T1000 (cell line): ENCODE measurements around the gene SRRM2.

Experiments used
- DNase-seq: peaks from one replicate; lab custom pipeline; 2025; ENCODE audit warnings: mixed read lengths; lab: John Stamatoyannopoulos, UW

SRRM2 gene

GRCh38 chr16:2762711-2763110, 10.3 kb downstream of the SRRM2 start:
- no peak for DNase-seq

GRCh38 chr16:2763173-2763572, 10.7 kb downstream of the SRRM2 start:
- no peak for DNase-seq

- DNase-seq: no peak
These were observed 12.3 kb downstream of the SRRM2 start for GRCh38 chr16:2764718-2765117.

GRCh38 chr16:2765462-2766404, 13.3 kb downstream of the SRRM2 start:
- DNase-seq: no peak

GRCh38 chr16:2766430-2767139, 14.1 kb downstream of the SRRM2 start:
- DNase-seq: no peak

- DNase-seq: no peak
These were observed 14.8 kb downstream of the SRRM2 start for GRCh38 chr16:2767140-2767731.

GRCh38 chr16:2767891-2768290, 15.5 kb downstream of the SRRM2 start:
- DNase-seq: no peak

- DNase-seq: no peak
These were observed 16.1 kb downstream of the SRRM2 start for GRCh38 chr16:2768403-2769089.

DNA sequence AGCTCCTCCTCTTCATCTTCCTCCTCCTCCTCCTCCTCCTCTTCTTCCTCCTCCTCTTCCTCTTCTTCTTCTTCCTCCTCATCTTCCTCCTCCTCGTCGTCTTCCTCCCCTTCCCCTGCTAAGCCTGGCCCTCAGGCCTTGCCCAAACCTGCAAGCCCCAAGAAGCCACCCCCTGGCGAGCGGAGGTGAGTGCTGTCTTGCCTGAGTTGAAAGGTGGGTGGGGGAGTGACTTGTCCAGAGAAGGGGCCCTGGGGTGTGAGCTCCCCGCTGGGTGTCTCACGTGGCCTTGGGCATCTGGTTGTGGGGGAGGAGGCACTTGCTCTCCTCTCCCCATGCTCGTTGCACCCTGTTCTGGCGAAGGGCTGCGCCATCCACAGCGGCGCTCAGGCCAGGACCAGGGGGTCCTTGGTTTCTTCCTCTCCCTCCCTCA, 16.7 kb downstream of the SRRM2 start:
- no peak for DNase-seq

DNA sequence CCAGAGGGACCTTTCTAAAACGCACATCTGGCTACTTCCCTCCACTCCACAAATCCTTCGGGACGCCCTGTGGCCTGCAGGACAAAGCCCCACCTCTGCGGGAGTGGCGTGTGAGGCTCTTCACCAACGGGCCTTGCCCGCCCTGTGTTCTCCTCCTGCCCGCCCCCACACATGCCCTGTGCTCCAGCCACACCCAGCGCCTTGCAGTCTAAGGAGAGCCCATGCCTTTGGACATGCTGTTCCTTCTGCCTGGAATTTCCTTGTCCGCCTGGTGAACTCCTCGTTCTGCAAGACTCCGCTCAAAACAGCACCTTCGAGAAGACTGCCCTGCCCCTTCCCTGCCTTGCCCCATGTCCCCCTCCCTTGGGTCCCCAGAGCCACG, 17.2 kb downstream of the SRRM2 start:
- DNase-seq: no peak

- DNase-seq: no peak
These were observed 17.9 kb downstream of the SRRM2 start for GRCh38 chr16:2770057-2770951.

DNA sequence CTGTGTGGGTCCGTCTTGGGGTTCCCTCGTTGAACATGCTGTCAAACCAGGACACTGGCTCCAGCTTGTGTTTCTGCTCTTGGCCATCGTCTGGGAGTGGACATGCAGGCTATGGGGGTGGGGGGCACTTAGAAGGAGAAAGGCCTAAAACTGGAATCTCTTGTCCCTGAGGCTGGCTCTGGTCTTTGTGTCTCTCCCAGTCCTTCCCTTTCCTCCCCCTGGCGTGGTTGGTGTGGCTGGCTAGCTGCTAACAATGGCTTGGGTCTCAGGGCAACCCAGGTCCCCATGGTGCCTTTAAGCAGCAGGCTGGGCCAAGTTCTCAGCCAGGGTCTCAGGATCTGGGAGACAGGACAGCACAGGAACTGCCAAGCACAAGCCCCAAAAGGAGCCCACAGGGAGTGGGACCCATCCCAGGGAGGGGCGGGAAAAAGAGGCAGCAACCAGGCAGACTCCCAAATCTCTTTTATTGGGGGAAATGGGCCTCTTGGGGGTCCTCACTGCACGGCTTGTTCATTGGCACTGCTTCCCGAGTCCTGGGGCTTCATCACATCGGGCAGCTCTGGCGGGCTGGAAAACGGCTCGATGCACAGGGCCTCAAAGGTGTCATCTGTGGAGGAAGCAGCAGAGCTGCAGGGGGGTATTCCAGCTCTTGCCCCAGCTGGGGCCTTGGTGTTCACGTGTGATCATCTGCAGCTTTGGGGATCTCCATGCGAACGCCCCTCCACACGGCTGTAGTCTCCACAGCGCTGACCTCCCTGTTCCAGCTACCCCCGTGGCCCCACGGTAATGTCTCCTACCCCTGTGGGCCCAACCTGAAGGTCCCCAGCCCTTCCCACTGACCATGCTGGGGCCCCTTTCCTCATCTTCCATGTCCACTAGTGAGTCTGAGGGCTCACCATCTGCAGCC, 19.3 kb downstream of the SRRM2 start:
- DNase-seq: no peak

DNA sequence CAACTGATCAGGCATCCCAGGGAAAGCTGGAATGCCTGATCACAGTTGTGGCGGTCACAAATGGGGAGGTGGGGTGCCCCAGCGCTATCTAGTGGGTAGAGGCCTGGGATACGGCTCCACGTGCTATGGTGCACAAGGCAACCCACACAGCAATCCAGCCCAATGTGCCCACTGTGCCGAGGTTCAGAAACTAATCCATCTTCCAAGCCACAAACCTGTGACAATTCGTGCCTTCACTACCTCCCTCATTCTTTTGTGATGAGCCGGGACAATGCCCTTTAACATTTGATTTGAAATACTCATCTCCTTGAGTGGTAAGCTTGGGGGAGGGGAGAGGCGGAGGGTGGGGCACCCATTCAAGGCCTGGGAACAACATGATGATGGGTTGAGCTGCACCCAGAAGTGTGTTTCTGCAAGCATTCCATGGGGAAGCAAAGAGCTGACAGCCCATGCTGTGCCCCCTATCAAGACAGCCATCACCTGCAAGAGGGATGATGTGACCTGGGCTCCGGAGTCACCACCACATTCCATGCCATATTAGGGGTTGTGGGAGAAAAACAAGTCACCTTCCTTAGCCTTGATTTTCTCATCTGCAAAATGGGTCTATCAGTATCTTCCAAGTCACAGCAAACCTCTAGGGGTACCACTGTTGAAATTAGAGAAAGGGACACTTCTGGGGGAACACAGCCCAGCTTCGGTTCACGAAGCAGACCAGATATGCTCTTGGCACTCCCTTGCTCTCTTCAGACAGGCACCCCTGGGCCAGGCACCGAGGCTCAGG, 20.9 kb downstream of the SRRM2 start:
- DNase-seq: no peak

DNA sequence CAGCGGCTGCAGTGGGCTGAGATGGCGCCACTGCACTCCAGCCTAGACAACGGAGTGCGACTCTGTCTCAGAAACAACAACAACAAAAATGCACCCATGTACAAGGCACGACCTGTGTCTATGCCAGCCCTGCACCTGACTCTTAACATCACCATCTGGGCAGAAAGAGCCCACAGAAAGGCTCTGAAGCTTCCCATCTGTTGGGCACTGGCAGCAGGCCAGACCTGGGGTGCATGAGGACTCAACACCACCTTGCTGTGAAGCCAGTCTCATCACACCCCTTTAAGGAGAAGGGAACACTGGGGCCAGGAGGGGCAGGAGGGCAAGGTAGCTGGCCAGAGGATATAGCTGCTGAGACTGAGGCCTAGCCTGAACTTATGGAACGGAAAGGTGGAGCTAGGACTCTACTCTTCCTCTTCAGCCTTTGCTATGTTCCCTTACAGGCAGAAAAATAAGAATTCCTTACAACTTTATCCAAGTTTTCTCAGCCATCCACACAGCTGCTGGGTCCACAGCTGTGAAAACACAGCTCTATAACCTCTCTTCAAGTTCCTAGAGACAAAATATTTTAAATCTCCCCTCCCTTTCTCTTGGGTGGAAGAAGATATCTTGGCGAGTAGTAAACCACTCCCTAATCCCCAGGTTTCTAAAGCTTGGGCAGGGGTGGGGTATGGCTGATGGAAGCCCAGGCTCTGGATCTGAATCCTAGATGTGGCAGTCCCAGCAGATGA, 21.9 kb downstream of the SRRM2 start:
- no peak for DNase-seq

- DNase-seq: no peak
These were observed 22.8 kb downstream of the SRRM2 start for GRCh38 chr16:2775131-2775716.

- DNase-seq: no peak
These were observed 23.5 kb downstream of the SRRM2 start for GRCh38 chr16:2775765-2776499.

DNA sequence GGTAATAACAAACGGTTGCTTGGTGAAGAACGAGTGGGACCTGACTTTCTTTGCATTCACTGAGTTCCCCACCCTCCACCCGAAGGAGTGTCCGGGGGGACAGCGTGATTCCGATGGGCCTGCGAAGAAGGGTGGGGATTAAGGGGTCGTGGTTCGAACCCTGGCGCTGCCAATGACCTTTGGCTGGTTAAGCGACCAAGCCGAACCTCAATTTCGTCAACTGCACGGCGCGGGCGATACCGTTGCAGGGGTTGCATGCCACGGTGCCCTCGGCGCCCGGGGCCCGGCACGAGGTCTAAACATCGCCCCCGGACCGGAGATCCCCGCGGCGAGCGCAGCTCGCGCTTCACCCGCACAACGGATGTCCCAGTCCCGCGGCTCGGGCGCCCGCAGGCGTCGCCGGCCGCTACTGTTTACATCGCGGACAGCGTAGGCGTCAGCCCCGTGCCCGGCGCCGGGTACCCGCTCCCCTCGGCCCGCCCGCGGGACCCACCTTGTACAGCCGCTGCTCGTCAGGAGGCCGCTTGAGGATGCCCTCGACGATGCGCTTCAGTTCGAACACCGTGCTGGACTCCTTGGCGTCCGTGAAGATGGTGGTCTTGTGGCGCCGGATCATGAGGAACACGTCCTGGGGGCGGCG, 24.2 kb downstream of the SRRM2 start:
- no peak for DNase-seq
